BJ (cell line): ENCODE results near the gene CLASP1. TPM values are rescaled to one million over a fixed set of nuclear protein-coding genes. Genes with fewer than 3 reads are reported as not detected.
"Not testable (repeated sequence)": the region's sequence is repeated elsewhere in the genome, so short reads cannot be mapped to it uniquely, and the experiment has no call there.

Source experiments
- CTCF ChIA-PET: fragments of 350-600 bp; formaldehyde crosslinking; extraction: SDS; loops from one replicate; lab custom pipeline; 2021; ENCODE audit warnings: antibody characterized with exemption, inconsistent platforms; lab: Yijun Ruan, JAX
- POLR2A ChIA-PET: fragments of 300-600 bp; sonication (Branson Sonifier 250); formaldehyde crosslinking; extraction: SDS; loops from one replicate; lab custom pipeline; 2021; ENCODE audit warnings: antibody characterized with exemption; lab: Charles Lee
- DNase-seq: peaks from one replicate; pipeline ENCODE4 v3.0.0-alpha.2; 2011; ENCODE audit warnings: low read depth
- H3K27me3 ChIP-seq: 2 replicates; pipeline ENCODE4 v1.6.0; 2011; ENCODE audit warnings: low read length; ENCODE audit not compliant: control insufficient read depth, insufficient read depth
- H3K36me3 ChIP-seq: 2 replicates; pipeline ENCODE4 v1.5.1; 2011; ENCODE audit warnings: low read length; ENCODE audit not compliant: control insufficient read depth, insufficient read depth
- H3K4me3 ChIP-seq: 2 replicates; pipeline ENCODE4 v1.5.1; 2011; ENCODE audit warnings: low read depth, mild to moderate bottlenecking, control low read depth, low read length
- CTCF ChIP-seq: IDR thresholded peaks from 2 replicates; pipeline ENCODE4 v1.5.1; 2011; ENCODE audit warnings: low read depth, mild to moderate bottlenecking, control low read depth, inconsistent platforms, low read length, moderate library complexity; ENCODE audit not compliant: insufficient read depth
- polyA plus RNA-seq: library from polyadenylated mRNA; depleted of rRNA; stranded (reverse); fragments of >200 nt; gene quantifications from 2 replicates; pipeline ENCODE4 v1.2.3, GENCODE V29; 2011

The CLASP1 gene
- polyA plus RNA-seq, 1 experiment: 7.1 TPM

GRCh38 chr2:121377646-121378045 is 271.6 kb downstream of the CLASP1 start:
- ChIA-PET CTCF (interaction anchor here (1.1 kb wide), 1 partner anchor 21 kb away, joined by 4 read pairs; no protein-coding TSS in a partner anchor), POLR2A (no interaction called here)
- DNase-seq: peak; percentile 50
- Histone ChIP-seq H3K36me3 (peaks cover 2% of the 10 kb centered on the region), H3K27me3 (no peaks in the 10 kb centered on the region), H3K4me3 (no peak overlapping the region)
- TF ChIP-seq CTCF: no peak

GRCh38 chr2:121376535-121377250 is 272.6 kb downstream of the CLASP1 start:
- ChIA-PET POLR2A (no interaction called here), CTCF (interaction anchor here (1.1 kb wide), 2 partner anchors 10 to 20 kb away, joined by 3 to 4 read pairs; no protein-coding TSS in a partner anchor)
- peaks cover 3% of the 10 kb centered on the region for H3K36me3 ChIP-seq
- H3K27me3 ChIP-seq: no peaks in the 10 kb centered on the region
- no peak for TF ChIP-seq CTCF
- DNase-seq: no peak
- H3K4me3 ChIP-seq: no peak overlapping the region

DNA sequence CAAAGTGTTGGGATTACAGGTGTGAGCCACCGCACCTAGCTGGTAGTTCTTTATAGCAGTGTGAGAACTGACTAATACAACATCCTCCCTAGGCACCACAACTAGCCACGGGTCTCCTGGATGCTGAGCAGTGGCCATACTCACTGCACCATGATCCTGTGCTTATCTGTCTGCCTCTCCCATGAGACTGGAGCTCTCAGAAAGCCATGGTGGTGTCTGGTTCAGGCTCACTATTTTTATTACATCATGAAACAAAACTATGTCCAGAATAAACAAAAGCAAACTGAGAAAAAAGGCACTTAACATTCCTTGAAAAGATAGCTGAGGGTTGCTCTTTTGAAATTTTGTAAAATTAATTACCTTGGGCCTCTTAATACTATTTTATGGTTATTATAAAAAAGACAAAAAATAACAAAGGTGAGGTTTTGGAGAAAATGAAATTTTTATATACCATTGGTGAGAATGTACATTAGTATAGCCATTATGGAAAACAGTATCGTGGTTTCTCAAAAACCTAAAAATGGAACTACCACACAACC is 273.6 kb downstream of the CLASP1 start:
- Histone ChIP-seq H3K27me3 (no peaks in the 10 kb centered on the region), H3K4me3 (no peak overlapping the region), H3K36me3 (peaks cover 3% of the 10 kb centered on the region)
- TF ChIP-seq CTCF: no peak
- ChIA-PET POLR2A (no interaction called here), CTCF (interaction anchor here (0.8 kb wide), 1 partner anchor 104 kb away, joined by 3 read pairs; no protein-coding TSS in a partner anchor)
- DNase-seq: no peak

GRCh38 chr2:121374412-121375075 is 274.7 kb downstream of the CLASP1 start:
- H3K27me3 ChIP-seq, H3K4me3 ChIP-seq, H3K36me3 ChIP-seq, DNase-seq, POLR2A ChIA-PET: not testable (repeated sequence)
- CTCF ChIA-PET: interaction anchor here (1.4 kb wide), 1 partner anchor 18 kb away, joined by 6 read pairs; no protein-coding TSS in a partner anchor

- ChIA-PET CTCF (no interaction called here), POLR2A (no interaction called here)
- no peaks in the 10 kb centered on the region for H3K27me3 ChIP-seq
- H3K4me3 ChIP-seq: no peak overlapping the region
- TF ChIP-seq CTCF: no peak
- H3K36me3 ChIP-seq: peaks cover 5% of the 10 kb centered on the region
- no peak for DNase-seq
Observed at GRCh38 chr2:121372721-121373353, 276.4 kb downstream of the CLASP1 start.
